ENCODE results near the gene SMG7. TPM values are rescaled to one million over a fixed set of nuclear protein-coding genes. Genes with fewer than 3 reads are reported as not detected.

The SMG7 gene
- total RNA-seq, 1 experiment from 2014 or later, result 54.1 TPM

GRCh38 chr1:183432548-183432875 is 39.8 kb upstream of the SMG7 start:
- Histone ChIP-seq H3K79me2 (ENCODE audit: insufficient read depth, low read length) (no peaks in the 10 kb centered on the region), H3K4me1 (ENCODE audit: control insufficient read depth in 1 of 2, insufficient read depth in 2 of 2, low read length in 2 of 2) (peaks cover 3 to 23% of the 10 kb centered on the region in 2 experiments; a peak in 2 of 4 replicates), H2AFZ (ENCODE audit: low read depth, low read length, poor library complexity, severe bottlenecking) (no peak overlapping the region), H3K4me3 (replicated peaks in 1 of 2; ENCODE audit: low read depth in 1 of 2, low read length in 2 of 2) (no peak overlapping the region; a peak in 1 of 4 replicates), H3K9me2 (ENCODE audit: insufficient read depth) (no peaks in the 10 kb centered on the region), H3K4me2 (ENCODE audit: low read length) (peak overlapping the region; percentile 46), H3K27ac (ENCODE audit: low read depth, low read length) (no peak overlapping the region), H3K36me3 (ENCODE audit: control insufficient read depth in 1 of 2, insufficient read depth in 2 of 2, low read length in 2 of 2) (no peaks in the 10 kb centered on the region), H3K27me3 (ENCODE audit: insufficient read depth, low read length) (no peaks in the 10 kb centered on the region), H4K20me1 (ENCODE audit: insufficient read depth) (no peaks in the 10 kb centered on the region), H3K9me3 (ENCODE audit: control insufficient read depth in 1 of 2, insufficient read depth in 1 of 2, low read depth in 1 of 2, low read length in 2 of 2) (no peaks in the 10 kb centered on the region), H3K9ac (ENCODE audit: low read length) (no peak overlapping the region)
- ChIA-PET RAD21 (ENCODE audit: low non-redundant PET in 1 of 2, low total read pairs in 2 of 2, uncharacterized antibody in 2 of 2, unreplicated experiment in 2 of 2) (no interaction called here), POLR2A (no interaction called here), CTCF (no interaction called here)
- TF ChIP-seq JUND (IDR thresholded peaks at IDR 0.05) (peak; percentile 36; the same call in 1 of the 2 replicates), SIN3A (IDR thresholded peaks at IDR 0.05; ENCODE audit: low read depth) (no peak), CBX3 (IDR thresholded peaks at IDR 0.05; ENCODE audit: low read depth) (no peak), CEBPB (IDR thresholded peaks at IDR 0.05; ENCODE audit: low read depth) (0 out of 2 replicates have a peak, but pooled peaks have one; percentile 26), POLR2AphosphoS5 (IDR thresholded peaks at IDR 0.05; ENCODE audit: low read depth, low read length) (no peak), FOSL1 (IDR thresholded peaks at IDR 0.05; ENCODE audit: low read depth) (peak; percentile 74), RAD21 (IDR thresholded peaks at IDR 0.05; ENCODE audit: low read depth) (no peak)
- TF ChIP-seq, protein P1, sequence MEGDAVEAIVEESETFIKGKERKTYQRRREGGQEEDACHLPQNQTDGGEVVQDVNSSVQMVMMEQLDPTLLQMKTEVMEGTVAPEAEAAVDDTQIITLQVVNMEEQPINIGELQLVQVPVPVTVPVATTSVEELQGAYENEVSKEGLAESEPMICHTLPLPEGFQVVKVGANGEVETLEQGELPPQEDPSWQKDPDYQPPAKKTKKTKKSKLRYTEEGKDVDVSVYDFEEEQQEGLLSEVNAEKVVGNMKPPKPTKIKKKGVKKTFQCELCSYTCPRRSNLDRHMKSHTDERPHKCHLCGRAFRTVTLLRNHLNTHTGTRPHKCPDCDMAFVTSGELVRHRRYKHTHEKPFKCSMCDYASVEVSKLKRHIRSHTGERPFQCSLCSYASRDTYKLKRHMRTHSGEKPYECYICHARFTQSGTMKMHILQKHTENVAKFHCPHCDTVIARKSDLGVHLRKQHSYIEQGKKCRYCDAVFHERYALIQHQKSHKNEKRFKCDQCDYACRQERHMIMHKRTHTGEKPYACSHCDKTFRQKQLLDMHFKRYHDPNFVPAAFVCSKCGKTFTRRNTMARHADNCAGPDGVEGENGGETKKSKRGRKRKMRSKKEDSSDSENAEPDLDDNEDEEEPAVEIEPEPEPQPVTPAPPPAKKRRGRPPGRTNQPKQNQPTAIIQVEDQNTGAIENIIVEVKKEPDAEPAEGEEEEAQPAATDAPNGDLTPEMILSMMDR (IDR thresholded peaks at IDR 0.05 in 2 of 3, conservative IDR thresholded peaks at IDR 0.05 in 1 of 3; ENCODE audit: borderline replicate concordance in 1 of 3, insufficient read depth in 1 of 3, low read depth in 2 of 3, low read length in 2 of 3), result no peak
- TF ChIP-seq, protein P2, sequence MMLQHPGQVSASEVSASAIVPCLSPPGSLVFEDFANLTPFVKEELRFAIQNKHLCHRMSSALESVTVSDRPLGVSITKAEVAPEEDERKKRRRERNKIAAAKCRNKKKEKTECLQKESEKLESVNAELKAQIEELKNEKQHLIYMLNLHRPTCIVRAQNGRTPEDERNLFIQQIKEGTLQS (IDR thresholded peaks at IDR 0.05), result no peak
- no TSS peak for BruUV-seq (replicated peaks)
- DNase-seq (ENCODE audit: low read depth, low spot score) (peak; percentile 7), ATAC-seq (peak; percentile 71)
- intact Hi-C loops (cut with micrococcal nuclease), result no loop called here

- ATAC-seq, result no peak
- DNase-seq (ENCODE audit: low read depth, low spot score), result no peak
- Histone ChIP-seq H3K9me3 (ENCODE audit: control insufficient read depth in 1 of 2, insufficient read depth in 1 of 2, low read depth in 1 of 2, low read length in 2 of 2) (no peaks in the 10 kb centered on the region), H3K9ac (ENCODE audit: low read length) (no peak overlapping the region), H2AFZ (ENCODE audit: low read depth, low read length, poor library complexity, severe bottlenecking) (peak overlapping the region; percentile 32), H3K4me1 (ENCODE audit: control insufficient read depth in 1 of 2, insufficient read depth in 2 of 2, low read length in 2 of 2) (peaks cover 3 to 23% of the 10 kb centered on the region in 2 experiments; a peak in 2 of 4 replicates), H3K27ac (ENCODE audit: low read depth, low read length) (no peak overlapping the region), H3K27me3 (ENCODE audit: insufficient read depth, low read length) (no peaks in the 10 kb centered on the region), H3K9me2 (ENCODE audit: insufficient read depth) (no peaks in the 10 kb centered on the region), H3K36me3 (ENCODE audit: control insufficient read depth in 1 of 2, insufficient read depth in 2 of 2, low read length in 2 of 2) (no peaks in the 10 kb centered on the region), H3K79me2 (ENCODE audit: insufficient read depth, low read length) (no peaks in the 10 kb centered on the region), H3K4me3 (replicated peaks in 1 of 2; ENCODE audit: low read depth in 1 of 2, low read length in 2 of 2) (no peak overlapping the region), H3K4me2 (ENCODE audit: low read length) (no peak overlapping the region; the same call in 1 of the 2 replicates), H4K20me1 (ENCODE audit: insufficient read depth) (no peaks in the 10 kb centered on the region)
- ChIA-PET RAD21 (ENCODE audit: low non-redundant PET in 1 of 2, low total read pairs in 2 of 2, uncharacterized antibody in 2 of 2, unreplicated experiment in 2 of 2) (no interaction called here), CTCF (no interaction called here), POLR2A (no interaction called here)
- intact Hi-C loops (cut with micrococcal nuclease), result no loop called here
- BruUV-seq (replicated peaks), result no TSS peak
- TF ChIP-seq ZNF274 (IDR thresholded peaks at IDR 0.05; ENCODE audit: low read depth, low read length), result no peak
- TF ChIP-seq SRF (IDR thresholded peaks at IDR 0.05; ENCODE audit: low read depth), result no peak
- TF ChIP-seq SIN3A (IDR thresholded peaks at IDR 0.05; ENCODE audit: low read depth), result no peak
- TF ChIP-seq YY1 (IDR thresholded peaks at IDR 0.05; ENCODE audit: extremely low read depth, insufficient replicate concordance, low read depth, low read length), result no peak
- TF ChIP-seq RAD21 (IDR thresholded peaks at IDR 0.05; ENCODE audit: low read depth), result no peak
- TF ChIP-seq ELF1 (IDR thresholded peaks at IDR 0.05; ENCODE audit: borderline replicate concordance, low read depth), result no peak
- TF ChIP-seq, protein P2 (IDR thresholded peaks at IDR 0.05), result no peak
- no peak for TF ChIP-seq ZFX (IDR thresholded peaks at IDR 0.05)
- TF ChIP-seq FOSL1 (IDR thresholded peaks at IDR 0.05; ENCODE audit: low read depth), result no peak
- no peak for TF ChIP-seq ZBTB33 (IDR thresholded peaks at IDR 0.05; ENCODE audit: extremely low read depth, insufficient replicate concordance, low read length)
- no peak for TF ChIP-seq EZH2phosphoT487 (IDR thresholded peaks at IDR 0.05; ENCODE audit: borderline replicate concordance)
- no peak for TF ChIP-seq POLR2A (IDR thresholded peaks at IDR 0.05; ENCODE audit: borderline replicate concordance, extremely low read depth, insufficient read depth, insufficient read length)
- no peak for TF ChIP-seq CEBPB (IDR thresholded peaks at IDR 0.05; ENCODE audit: low read depth)
- no peak for TF ChIP-seq CBX3 (IDR thresholded peaks at IDR 0.05; ENCODE audit: low read depth)
These were observed 38.6 kb upstream of the SMG7 start for GRCh38 chr1:183433703-183434102.
